HG03103 (cell line): ENCODE results near the gene KLK14.

Source experiments
- ATAC-seq: cut with Tn5 transposase; IDR thresholded peaks from one replicate; pipeline ENCODE4 v1.9.1; 2021; ENCODE audit warnings: low read depth; ENCODE audit not compliant: unreplicated experiment

KLK14 gene

GRCh38 chr19:51055866-51056265 is 26.8 kb downstream of the KLK14 start:
- ATAC-seq, result no peak

GRCh38 chr19:51047031-51047335 is 35.7 kb downstream of the KLK14 start:
- ATAC-seq, result no peak

DNA sequence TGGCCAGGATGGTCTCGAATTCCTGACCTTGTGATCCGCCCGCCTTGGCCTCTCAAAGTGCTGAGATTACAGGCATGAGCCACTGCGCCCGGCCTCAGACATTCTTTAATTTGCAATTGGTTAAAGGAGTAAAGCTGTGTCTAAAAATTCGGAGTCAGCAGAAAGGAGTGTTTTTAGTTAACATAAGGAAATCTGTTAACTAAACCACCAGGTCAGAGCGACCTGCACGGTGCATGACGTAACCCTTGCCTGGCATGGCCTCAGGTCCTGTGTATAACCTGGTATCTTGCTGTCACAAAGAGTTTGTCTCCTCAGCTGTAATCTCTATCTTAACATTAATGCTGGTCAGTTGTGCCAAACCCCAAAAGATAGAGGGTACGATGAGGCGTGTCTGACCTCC is 38.4 kb downstream of the KLK14 start:
- ATAC-seq, result no peak

- no peak for ATAC-seq
Measured at GRCh38 chr19:51043497-51043896, 39.2 kb downstream of the KLK14 start.

DNA sequence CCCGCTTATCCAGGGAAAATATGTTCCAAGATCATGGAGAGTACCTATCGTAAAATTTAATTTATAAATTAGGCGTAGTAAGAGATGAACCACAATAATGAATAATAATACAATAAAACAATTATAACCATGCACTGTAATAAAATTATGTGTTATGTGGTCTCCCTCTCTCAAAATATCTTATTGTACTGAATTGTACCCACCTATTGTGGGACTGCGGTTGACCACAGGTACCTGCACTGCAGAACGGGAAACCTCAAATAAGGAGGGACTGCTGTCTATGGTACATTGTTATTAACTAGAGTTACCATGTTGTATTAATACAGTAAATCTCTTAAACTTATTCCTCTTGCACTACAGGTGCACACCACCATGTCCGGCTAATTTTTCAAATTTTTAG is 42.5 kb downstream of the KLK14 start:
- no peak for ATAC-seq

DNA sequence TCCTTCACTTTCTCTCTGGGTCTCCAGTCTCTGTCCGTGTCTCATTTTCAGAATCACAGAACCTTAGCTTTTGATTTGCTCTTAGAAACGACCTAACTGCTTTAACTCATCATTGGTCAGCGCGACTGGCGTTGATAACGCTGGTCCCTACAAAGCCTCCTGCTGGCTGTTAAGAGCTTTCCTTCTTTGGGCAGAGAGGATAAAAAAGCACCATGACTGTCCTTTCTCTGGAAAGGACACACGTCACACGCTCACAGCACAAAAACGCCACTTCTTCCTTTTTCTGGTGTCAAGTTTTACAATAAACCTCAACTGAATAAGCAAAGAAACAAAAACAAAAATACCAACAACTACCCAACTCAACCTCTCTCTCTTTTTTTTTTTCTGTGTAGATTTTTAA is 46.2 kb downstream of the KLK14 start:
- ATAC-seq, result no peak

DNA sequence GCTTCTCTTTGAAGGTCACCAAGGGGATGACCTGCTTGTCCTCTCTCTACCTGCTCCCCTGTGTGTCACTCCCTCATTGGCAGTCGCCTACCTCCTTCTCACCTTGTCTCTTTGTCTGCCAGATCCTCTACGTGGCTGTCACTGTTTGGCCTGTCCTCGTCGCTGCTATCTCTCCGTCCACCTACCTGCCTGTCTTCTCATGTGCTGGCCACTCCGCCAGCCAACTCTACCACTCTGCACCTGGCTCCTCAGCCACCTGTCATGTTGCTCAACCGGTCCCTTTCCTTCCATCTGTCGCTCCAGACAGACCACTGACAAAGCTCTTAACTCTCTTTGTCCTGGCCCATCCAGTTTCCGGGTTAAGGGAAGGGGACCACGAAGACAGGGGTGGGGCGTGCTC is 48.0 kb downstream of the KLK14 start, which contains the start of gene KLK12:
TSS of gene KLK12 (minus strand) at position 299 of the 400 bp plus-strand sequence. CDS start 381 bp downstream, outside the sequence.
- ATAC-seq, result no peak

DNA sequence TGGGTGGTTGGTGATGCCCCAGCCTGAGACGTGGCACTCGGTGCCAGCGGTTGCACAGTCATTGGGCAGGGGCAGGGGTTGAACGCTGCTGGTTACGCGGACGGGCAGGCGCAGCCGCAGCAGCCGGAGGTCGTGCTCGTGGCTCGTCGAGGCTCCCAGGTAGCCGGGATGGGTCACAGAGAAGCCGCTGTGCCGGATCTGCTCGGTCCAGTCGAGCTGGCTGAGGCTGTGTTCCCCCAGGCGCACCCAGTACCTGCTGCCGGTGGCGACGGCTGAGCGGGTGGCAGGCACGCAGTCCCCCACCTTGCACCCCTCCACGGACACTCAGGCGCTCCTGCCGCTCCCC is 50.8 kb downstream of the KLK14 start:
- ATAC-seq, result no peak

GRCh38 chr19:51031220-51031879 is 51.3 kb downstream of the KLK14 start:
- ATAC-seq, result no peak

DNA sequence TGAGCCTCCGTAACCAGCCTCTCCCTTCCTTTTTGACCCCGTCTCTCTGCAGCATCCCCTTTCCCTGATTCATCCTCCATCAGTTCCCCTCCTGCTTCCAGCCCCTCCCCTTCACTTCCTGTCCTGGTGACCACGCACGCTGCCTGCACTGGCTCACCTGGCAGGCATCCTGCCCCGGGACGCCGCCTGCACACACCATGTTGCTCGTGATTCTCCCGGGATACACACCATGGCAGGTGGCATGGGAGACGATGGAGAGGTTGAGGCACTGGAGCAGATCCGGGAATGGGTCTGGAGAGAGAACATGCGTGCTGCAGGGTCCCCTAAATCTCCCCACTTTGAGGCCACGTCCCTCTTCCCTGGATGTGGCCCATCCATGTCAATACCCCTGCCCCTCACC is 52.1 kb downstream of the KLK14 start:
- ATAC-seq, result no peak

- no peak for ATAC-seq
Measured at GRCh38 chr19:51029718-51030117, 53.0 kb downstream of the KLK14 start.
